ENCODE data around the gene WBP11.

WBP11 gene

GRCh38 chr12:14842315-14842714 is 39.0 kb upstream of the WBP11 start:
- Histone ChIP-seq H3K27me3 (ENCODE audit: control insufficient read depth in 1 of 2, insufficient read depth in 2 of 2, low read length in 2 of 2) (no peaks in the 10 kb centered on the region), H3K9ac (ENCODE audit: low read depth in 1 of 2, low read length in 2 of 2) (no peak overlapping the region), H3K4me3 (ENCODE audit: low read depth in 1 of 2, low read length in 2 of 2) (no peak overlapping the region), H3K27ac (ENCODE audit: low read depth, low read length) (no peak overlapping the region), H3K9me3 (ENCODE audit: control insufficient read depth in 1 of 2, low read length in 2 of 2) (no peaks in the 10 kb centered on the region), H3K4me1 (ENCODE audit: control insufficient read depth in 1 of 2, insufficient read depth in 2 of 2, low read length in 2 of 2) (peaks cover 10 to 22% of the 10 kb centered on the region in 2 donors), H3K36me3 (ENCODE audit: control insufficient read depth in 1 of 2, insufficient read depth in 2 of 2, low read length in 2 of 2) (no peaks in the 10 kb centered on the region)

GRCh38 chr12:14841761-14842160 is 38.5 kb upstream of the WBP11 start:
- Histone ChIP-seq H3K27ac (ENCODE audit: low read depth, low read length) (no peak overlapping the region), H3K4me1 (ENCODE audit: control insufficient read depth in 1 of 2, insufficient read depth in 2 of 2, low read length in 2 of 2) (peaks cover 10 to 17% of the 10 kb centered on the region in 2 donors), H3K27me3 (ENCODE audit: control insufficient read depth in 1 of 2, insufficient read depth in 2 of 2, low read length in 2 of 2) (no peaks in the 10 kb centered on the region), H3K9me3 (ENCODE audit: control insufficient read depth in 1 of 2, low read length in 2 of 2) (no peaks in the 10 kb centered on the region), H3K4me3 (ENCODE audit: low read depth in 1 of 2, low read length in 2 of 2) (no peak overlapping the region), H3K9ac (ENCODE audit: low read depth in 1 of 2, low read length in 2 of 2) (no peak overlapping the region), H3K36me3 (ENCODE audit: control insufficient read depth in 1 of 2, insufficient read depth in 2 of 2, low read length in 2 of 2) (no peaks in the 10 kb centered on the region)

DNA sequence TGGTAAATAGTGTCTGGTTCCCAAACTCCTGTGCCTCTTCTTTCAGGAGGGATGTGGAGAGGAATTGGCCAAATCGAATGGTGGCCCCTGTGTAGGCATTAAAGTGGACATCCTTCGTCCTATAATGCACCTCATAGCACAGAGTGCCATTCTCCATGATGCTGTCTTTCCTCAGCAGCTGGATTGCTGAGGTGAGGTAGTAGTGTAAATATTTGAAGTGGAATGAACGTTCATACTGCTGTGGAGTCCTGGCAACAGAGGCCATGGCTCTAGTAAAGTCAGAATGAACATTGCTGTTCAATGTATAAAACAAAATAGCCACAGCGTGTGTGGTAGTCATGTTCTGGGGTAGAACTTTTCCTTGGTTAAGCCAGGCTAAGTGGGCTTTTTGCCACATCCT is 37.3 kb upstream of the WBP11 start:
- no peaks in the 10 kb centered on the region for H3K36me3 ChIP-seq (ENCODE audit: control insufficient read depth in 1 of 2, insufficient read depth in 2 of 2, low read length in 2 of 2)
- H3K27me3 ChIP-seq (ENCODE audit: control insufficient read depth in 1 of 2, insufficient read depth in 2 of 2, low read length in 2 of 2) = no peaks in the 10 kb centered on the region
- no peak overlapping the region for H3K4me3 ChIP-seq (ENCODE audit: low read depth in 1 of 2, low read length in 2 of 2)
- no peaks in the 10 kb centered on the region for H3K9me3 ChIP-seq (ENCODE audit: control insufficient read depth in 1 of 2, low read length in 2 of 2)
- no peak overlapping the region for H3K9ac ChIP-seq (ENCODE audit: low read depth in 1 of 2, low read length in 2 of 2)
- H3K27ac ChIP-seq (ENCODE audit: low read depth, low read length) = no peak overlapping the region
- H3K4me1 ChIP-seq (ENCODE audit: control insufficient read depth in 1 of 2, insufficient read depth in 2 of 2, low read length in 2 of 2) = peaks cover 3 to 8% of the 10 kb centered on the region in 2 donors

DNA sequence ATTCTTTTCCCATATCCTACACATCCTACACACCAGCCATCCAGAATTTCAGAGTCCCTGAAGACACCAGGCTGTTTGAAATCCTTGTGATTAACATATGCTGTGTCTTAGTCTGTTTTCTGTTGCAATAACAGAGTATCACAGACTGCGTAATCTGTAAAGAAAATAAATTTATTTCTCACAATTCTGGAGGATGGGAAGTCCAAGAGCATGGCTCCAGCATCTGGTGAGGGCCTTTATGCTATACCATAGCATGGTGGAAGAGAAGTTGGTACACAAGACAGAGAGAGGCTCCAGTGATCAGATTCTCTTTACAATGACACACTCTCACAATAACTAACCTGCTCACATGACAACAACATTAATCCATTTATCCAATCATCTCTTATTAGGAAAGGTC is 36.0 kb upstream of the WBP11 start:
- H3K9ac ChIP-seq (ENCODE audit: low read depth in 1 of 2, low read length in 2 of 2) = no peak overlapping the region
- H3K4me3 ChIP-seq (ENCODE audit: low read depth in 1 of 2, low read length in 2 of 2) = no peak overlapping the region
- no peaks in the 10 kb centered on the region for H3K27me3 ChIP-seq (ENCODE audit: control insufficient read depth in 1 of 2, insufficient read depth in 2 of 2, low read length in 2 of 2)
- peaks cover 3 to 8% of the 10 kb centered on the region in 2 donors for H3K4me1 ChIP-seq (ENCODE audit: control insufficient read depth in 1 of 2, insufficient read depth in 2 of 2, low read length in 2 of 2)
- no peak overlapping the region for H3K27ac ChIP-seq (ENCODE audit: low read depth, low read length)
- H3K36me3 ChIP-seq (ENCODE audit: control insufficient read depth in 1 of 2, insufficient read depth in 2 of 2, low read length in 2 of 2) = no peaks in the 10 kb centered on the region
- no peaks in the 10 kb centered on the region for H3K9me3 ChIP-seq (ENCODE audit: control insufficient read depth in 1 of 2, low read length in 2 of 2)

- H3K27ac ChIP-seq (ENCODE audit: low read depth, low read length) = no peak overlapping the region
Observed at GRCh38 chr12:14836336-14837210, 33.3 kb upstream of the WBP11 start.

GRCh38 chr12:14834509-14834908 is 31.2 kb upstream of the WBP11 start:
- H3K4me3 ChIP-seq (ENCODE audit: low read depth in 1 of 2, low read length in 2 of 2) = no peak overlapping the region
- no peak overlapping the region for H3K27ac ChIP-seq (ENCODE audit: low read depth, low read length)
- H3K4me1 ChIP-seq (ENCODE audit: control insufficient read depth in 1 of 2, insufficient read depth in 2 of 2, low read length in 2 of 2) = no peaks in the 10 kb centered on the region
- no peaks in the 10 kb centered on the region for H3K9me3 ChIP-seq (ENCODE audit: control insufficient read depth in 1 of 2, low read length in 2 of 2)
- H3K27me3 ChIP-seq (ENCODE audit: control insufficient read depth in 1 of 2, insufficient read depth in 2 of 2, low read length in 2 of 2) = no peaks in the 10 kb centered on the region
- H3K9ac ChIP-seq (ENCODE audit: low read depth in 1 of 2, low read length in 2 of 2) = no peak overlapping the region
- no peaks in the 10 kb centered on the region for H3K36me3 ChIP-seq (ENCODE audit: control insufficient read depth in 1 of 2, insufficient read depth in 2 of 2, low read length in 2 of 2)

More at GRCh38 chr12:14836336-14837210, 33.3 kb upstream of the WBP11 start:
- H3K4me3 ChIP-seq (ENCODE audit: low read depth in 1 of 2, low read length in 2 of 2) = no peak overlapping the region
- H3K36me3 ChIP-seq (ENCODE audit: control insufficient read depth in 1 of 2, insufficient read depth in 2 of 2, low read length in 2 of 2) = no peaks in the 10 kb centered on the region
- no peak overlapping the region for H3K9ac ChIP-seq (ENCODE audit: low read depth in 1 of 2, low read length in 2 of 2)
- peaks cover under 1% of the 10 kb centered on the region in 2 donors for H3K4me1 ChIP-seq (ENCODE audit: control insufficient read depth in 1 of 2, insufficient read depth in 2 of 2, low read length in 2 of 2)
- no peaks in the 10 kb centered on the region for H3K9me3 ChIP-seq (ENCODE audit: control insufficient read depth in 1 of 2, low read length in 2 of 2)
- no peaks in the 10 kb centered on the region for H3K27me3 ChIP-seq (ENCODE audit: control insufficient read depth in 1 of 2, insufficient read depth in 2 of 2, low read length in 2 of 2)

GRCh38 chr12:14833952-14834351 is 30.7 kb upstream of the WBP11 start:
- Histone ChIP-seq H3K4me3 (ENCODE audit: low read depth in 1 of 2, low read length in 2 of 2) (no peak overlapping the region), H3K36me3 (ENCODE audit: control insufficient read depth in 1 of 2, insufficient read depth in 2 of 2, low read length in 2 of 2) (no peaks in the 10 kb centered on the region), H3K27me3 (ENCODE audit: control insufficient read depth in 1 of 2, insufficient read depth in 2 of 2, low read length in 2 of 2) (no peaks in the 10 kb centered on the region), H3K9ac (ENCODE audit: low read depth in 1 of 2, low read length in 2 of 2) (no peak overlapping the region), H3K27ac (ENCODE audit: low read depth, low read length) (no peak overlapping the region), H3K9me3 (ENCODE audit: control insufficient read depth in 1 of 2, low read length in 2 of 2) (no peaks in the 10 kb centered on the region), H3K4me1 (ENCODE audit: control insufficient read depth in 1 of 2, insufficient read depth in 2 of 2, low read length in 2 of 2) (no peaks in the 10 kb centered on the region)

DNA sequence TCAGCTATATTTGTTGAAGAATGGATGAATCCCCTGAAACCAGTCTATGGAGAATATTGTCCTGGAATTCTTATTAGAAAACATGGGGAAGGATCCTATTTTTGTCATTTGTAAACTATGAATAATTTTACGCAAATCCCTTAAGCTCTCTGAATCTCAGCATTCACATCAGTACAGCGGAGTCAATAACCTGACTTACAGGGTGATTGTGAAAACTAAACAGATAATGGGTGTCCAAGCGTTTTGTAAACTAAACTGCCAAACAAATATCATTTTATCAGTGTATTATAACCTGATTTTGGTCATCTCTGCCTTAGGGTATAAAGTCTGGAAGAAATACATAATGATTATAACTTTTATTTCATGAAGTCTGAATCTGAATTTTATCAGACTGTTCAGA is 30.1 kb upstream of the WBP11 start:
- H3K4me3 ChIP-seq (ENCODE audit: low read depth in 1 of 2, low read length in 2 of 2) = no peak overlapping the region
- no peak overlapping the region for H3K27ac ChIP-seq (ENCODE audit: low read depth, low read length)
- no peaks in the 10 kb centered on the region for H3K9me3 ChIP-seq (ENCODE audit: control insufficient read depth in 1 of 2, low read length in 2 of 2)
- H3K9ac ChIP-seq (ENCODE audit: low read depth in 1 of 2, low read length in 2 of 2) = no peak overlapping the region
- H3K27me3 ChIP-seq (ENCODE audit: control insufficient read depth in 1 of 2, insufficient read depth in 2 of 2, low read length in 2 of 2) = no peaks in the 10 kb centered on the region
- H3K4me1 ChIP-seq (ENCODE audit: control insufficient read depth in 1 of 2, insufficient read depth in 2 of 2, low read length in 2 of 2) = no peaks in the 10 kb centered on the region
- H3K36me3 ChIP-seq (ENCODE audit: control insufficient read depth in 1 of 2, insufficient read depth in 2 of 2, low read length in 2 of 2) = no peaks in the 10 kb centered on the region

DNA sequence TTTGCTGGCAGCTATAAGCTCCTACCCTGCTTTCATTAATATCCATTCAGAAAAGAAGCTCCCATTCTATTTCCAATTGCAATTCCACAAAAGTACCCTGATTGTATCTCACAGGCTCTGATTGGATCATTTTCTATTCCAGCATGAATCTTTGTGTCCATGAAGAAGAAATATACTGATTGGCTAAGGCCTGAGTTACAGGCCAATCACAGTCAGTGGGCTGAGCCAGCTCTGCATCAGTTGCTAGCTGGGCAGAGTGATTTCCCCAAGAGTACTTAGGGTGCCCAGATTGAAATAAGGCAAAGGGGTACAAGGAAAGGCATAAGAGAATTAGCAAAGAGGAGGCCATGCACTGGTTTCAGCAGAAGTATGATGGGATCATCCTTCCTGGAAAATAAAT is 25.6 kb upstream of the WBP11 start:
- Histone ChIP-seq H3K4me1 (ENCODE audit: control insufficient read depth in 1 of 2, insufficient read depth in 2 of 2, low read length in 2 of 2) (no peaks in the 10 kb centered on the region), H3K9me3 (ENCODE audit: control insufficient read depth in 1 of 2, low read length in 2 of 2) (no peaks in the 10 kb centered on the region), H3K27me3 (ENCODE audit: control insufficient read depth in 1 of 2, insufficient read depth in 2 of 2, low read length in 2 of 2) (no peaks in the 10 kb centered on the region), H3K9ac (ENCODE audit: low read depth in 1 of 2, low read length in 2 of 2) (no peak overlapping the region), H3K27ac (ENCODE audit: low read depth, low read length) (no peak overlapping the region), H3K36me3 (ENCODE audit: control insufficient read depth in 1 of 2, insufficient read depth in 2 of 2, low read length in 2 of 2) (no peaks in the 10 kb centered on the region), H3K4me3 (ENCODE audit: low read depth in 1 of 2, low read length in 2 of 2) (no peak overlapping the region)

- no peak overlapping the region for H3K9ac ChIP-seq (ENCODE audit: low read depth in 1 of 2, low read length in 2 of 2)
- no peaks in the 10 kb centered on the region for H3K4me1 ChIP-seq (ENCODE audit: control insufficient read depth in 1 of 2, insufficient read depth in 2 of 2, low read length in 2 of 2)
- no peak overlapping the region for H3K4me3 ChIP-seq (ENCODE audit: low read depth in 1 of 2, low read length in 2 of 2)
- no peaks in the 10 kb centered on the region for H3K36me3 ChIP-seq (ENCODE audit: control insufficient read depth in 1 of 2, insufficient read depth in 2 of 2, low read length in 2 of 2)
- no peak overlapping the region for H3K27ac ChIP-seq (ENCODE audit: low read depth, low read length)
- H3K27me3 ChIP-seq (ENCODE audit: control insufficient read depth in 1 of 2, insufficient read depth in 2 of 2, low read length in 2 of 2) = no peaks in the 10 kb centered on the region
- no peaks in the 10 kb centered on the region for H3K9me3 ChIP-seq (ENCODE audit: control insufficient read depth in 1 of 2, low read length in 2 of 2)
Observed at GRCh38 chr12:14827043-14827442, 23.8 kb upstream of the WBP11 start.

Measured in duodenal mucosa (tissue), 2 donors.